ENCODE data around the gene CSNK1G2.

Gene CSNK1G2

GRCh38 chr19:1907563-1908363, 33.2 kb upstream of the CSNK1G2 start:
- peaks cover 12% of the 10 kb centered on the region for H3K36me3 ChIP-seq
- H3K9me3 ChIP-seq: no peaks in the 10 kb centered on the region
- peak overlapping the region; percentile 94 for H3K4me2 ChIP-seq
- peak overlapping the region; percentile 50 for H3K9ac ChIP-seq
- H3K4me3 ChIP-seq: no peak overlapping the region
- peaks cover 69% of the 10 kb centered on the region for H4K20me1 ChIP-seq
- H3K27ac ChIP-seq: peak overlapping the region; percentile 28
- no peaks in the 10 kb centered on the region for H3K27me3 ChIP-seq
- TF ChIP-seq Cebpa-rat (IDR thresholded peaks at IDR 0.05): no peak
- H3K4me1 ChIP-seq: peaks cover 81% of the 10 kb centered on the region

- H3K9ac ChIP-seq: no peak overlapping the region
These were observed 32.7 kb upstream of the CSNK1G2 start for GRCh38 chr19:1908364-1908678.

GRCh38 chr19:1909761-1910080, 31.3 kb upstream of the CSNK1G2 start:
- no peaks in the 10 kb centered on the region for H3K9me3 ChIP-seq
- H3K4me2 ChIP-seq: peak overlapping the region; percentile 94
- peak overlapping the region; percentile 56 for H3K27ac ChIP-seq
- TF ChIP-seq Cebpa-rat (IDR thresholded peaks at IDR 0.05): no peak
- H4K20me1 ChIP-seq: peaks cover 88% of the 10 kb centered on the region
- H3K27me3 ChIP-seq: no peaks in the 10 kb centered on the region
- H3K4me3 ChIP-seq: peak overlapping the region; percentile 54
- H3K9ac ChIP-seq: peak overlapping the region; percentile 36
- peaks cover 74% of the 10 kb centered on the region for H3K4me1 ChIP-seq
- peaks cover 32% of the 10 kb centered on the region for H3K36me3 ChIP-seq

More at GRCh38 chr19:1908364-1908678, 32.7 kb upstream of the CSNK1G2 start:
- Histone ChIP-seq H3K4me3 (no peak overlapping the region), H3K4me2 (peak overlapping the region; percentile 94), H4K20me1 (peaks cover 74% of the 10 kb centered on the region), H3K9me3 (no peaks in the 10 kb centered on the region), H3K4me1 (peaks cover 78% of the 10 kb centered on the region), H3K27ac (peak overlapping the region; percentile 28), H3K36me3 (peaks cover 18% of the 10 kb centered on the region), H3K27me3 (no peaks in the 10 kb centered on the region)
- TF ChIP-seq Cebpa-rat (IDR thresholded peaks at IDR 0.05): no peak

GRCh38 chr19:1910177-1910576, 30.8 kb upstream of the CSNK1G2 start:
- H3K4me3 ChIP-seq: peak overlapping the region; percentile 54; the same call in 1 of the 2 replicates
- H3K36me3 ChIP-seq: peaks cover 36% of the 10 kb centered on the region
- H3K9ac ChIP-seq: peak overlapping the region; percentile 36; the same call in 1 of the 2 replicates
- peaks cover 75% of the 10 kb centered on the region for H3K4me1 ChIP-seq
- TF ChIP-seq Cebpa-rat (IDR thresholded peaks at IDR 0.05): no peak
- peak overlapping the region; percentile 94 for H3K4me2 ChIP-seq
- no peaks in the 10 kb centered on the region for H3K27me3 ChIP-seq
- H3K9me3 ChIP-seq: no peaks in the 10 kb centered on the region
- peak overlapping the region; percentile 56 for H3K27ac ChIP-seq
- peaks cover 93% of the 10 kb centered on the region for H4K20me1 ChIP-seq

- Histone ChIP-seq H3K27ac (peak overlapping the region; percentile 26; the same call in 1 of the 2 replicates), H3K4me2 (peak overlapping the region; percentile 94), H3K4me3 (no peak overlapping the region), H3K36me3 (peaks cover 40% of the 10 kb centered on the region), H3K4me1 (peaks cover 70% of the 10 kb centered on the region), H4K20me1 (peaks cover 96% of the 10 kb centered on the region), H3K9me3 (no peaks in the 10 kb centered on the region), H3K27me3 (no peaks in the 10 kb centered on the region), H3K9ac (no peak overlapping the region)
- no peak for TF ChIP-seq Cebpa-rat (IDR thresholded peaks at IDR 0.05)
These were observed 29.9 kb upstream of the CSNK1G2 start for GRCh38 chr19:1911098-1911497.

GRCh38 chr19:1911995-1912394, 29.0 kb upstream of the CSNK1G2 start:
- H3K9ac ChIP-seq: no peak overlapping the region
- no peaks in the 10 kb centered on the region for H3K27me3 ChIP-seq
- H4K20me1 ChIP-seq: peaks cover 96% of the 10 kb centered on the region
- H3K4me1 ChIP-seq: peaks cover 61% of the 10 kb centered on the region
- no peak overlapping the region for H3K4me3 ChIP-seq
- no peak overlapping the region for H3K27ac ChIP-seq
- TF ChIP-seq Cebpa-rat (IDR thresholded peaks at IDR 0.05): no peak
- H3K4me2 ChIP-seq: no peak overlapping the region
- peaks cover 49% of the 10 kb centered on the region for H3K36me3 ChIP-seq
- no peaks in the 10 kb centered on the region for H3K9me3 ChIP-seq

- Histone ChIP-seq H3K27ac (no peak overlapping the region), H3K4me1 (peaks cover 52% of the 10 kb centered on the region), H3K4me3 (no peak overlapping the region), H3K36me3 (peaks cover 59% of the 10 kb centered on the region), H4K20me1 (peaks cover 96% of the 10 kb centered on the region), H3K27me3 (no peaks in the 10 kb centered on the region), H3K9ac (no peak overlapping the region), H3K9me3 (no peaks in the 10 kb centered on the region), H3K4me2 (no peak overlapping the region)
- TF ChIP-seq Cebpa-rat (IDR thresholded peaks at IDR 0.05): no peak
These were observed 28.0 kb upstream of the CSNK1G2 start for GRCh38 chr19:1912760-1913505.

GRCh38 chr19:1913781-1914577, 27.0 kb upstream of the CSNK1G2 start:
- 0 out of 2 replicates have a peak overlapping the region, but pooled peaks have one; percentile 22 for H3K27ac ChIP-seq
- H3K9ac ChIP-seq: no peak overlapping the region
- no peaks in the 10 kb centered on the region for H3K27me3 ChIP-seq
- H3K4me2 ChIP-seq: peak overlapping the region; percentile 28; the same call in 1 of the 2 replicates
- no peak for TF ChIP-seq Cebpa-rat (IDR thresholded peaks at IDR 0.05)
- H3K4me3 ChIP-seq: no peak overlapping the region
- H3K36me3 ChIP-seq: peaks cover 69% of the 10 kb centered on the region
- peaks cover 41% of the 10 kb centered on the region for H3K4me1 ChIP-seq
- peaks cover 87% of the 10 kb centered on the region for H4K20me1 ChIP-seq
- no peaks in the 10 kb centered on the region for H3K9me3 ChIP-seq

GRCh38 chr19:1914826-1915341, 26.1 kb upstream of the CSNK1G2 start:
- Histone ChIP-seq H3K9me3 (no peaks in the 10 kb centered on the region), H3K27me3 (no peaks in the 10 kb centered on the region), H4K20me1 (peaks cover 78% of the 10 kb centered on the region), H3K36me3 (peaks cover 78% of the 10 kb centered on the region), H3K27ac (no peak overlapping the region), H3K9ac (0 out of 2 replicates have a peak overlapping the region, but pooled peaks have one; percentile 10), H3K4me1 (peaks cover 32% of the 10 kb centered on the region), H3K4me3 (no peak overlapping the region), H3K4me2 (no peak overlapping the region)
- TF ChIP-seq Cebpa-rat (IDR thresholded peaks at IDR 0.05): no peak
